Heart left ventricle (tissue), 16 donors: ENCODE measurements around the gene CLEC6A. TPM values are rescaled to one million over a fixed set of nuclear protein-coding genes. Genes with fewer than 3 reads are reported as not detected.

ENCODE experiments used
- ATAC-seq, 4 donors: fragments of 200-7000 bp; cut with Tn5 transposase; one replicate each; pipeline ENCODE4 v1.9.1; 2020 to 2022; ENCODE audit warnings: moderate library complexity in 4 of 4, mild to moderate bottlenecking in 3 of 4, moderate number of reproducible peaks in 1 of 4
- DNase-seq, 5 donors: peaks; one replicate each; pipeline ENCODE4 v3.0.0-alpha.2; 2020
- H3K27ac ChIP-seq, 12 donors: fragments of 200-600 bp; sonication (generic) in 4 of 12; one replicate each; pipeline versions ENCODE4 v1.5.0 to v1.8.0; 2016 to 2022; ENCODE audit warnings: mild to moderate bottlenecking in 2 of 12
- H3K27me3 ChIP-seq, 9 donors: fragments of 200-600 bp; sonication (generic) in 2 of 9; one replicate each; pipeline versions ENCODE4 v1.5.1 to v1.8.0; 2016 to 2022; ENCODE audit warnings: mild to moderate bottlenecking in 3 of 9
- H3K36me3 ChIP-seq, 9 donors: fragments of 200-600 bp; sonication (generic) in 2 of 9; one replicate each; pipeline versions ENCODE4 v1.5.0 to v1.8.0; 2018 to 2022; ENCODE audit warnings: mild to moderate bottlenecking in 2 of 9
- H3K4me1 ChIP-seq, 12 donors: fragments of 200-600 bp; sonication (generic) in 4 of 12; one replicate each; pipeline versions ENCODE4 v1.5.0 to v1.8.0; 2016 to 2022; ENCODE audit warnings: mild to moderate bottlenecking in 3 of 12
- H3K4me3 ChIP-seq, 12 donors: fragments of 200-600 bp; sonication (generic) in 4 of 12; one replicate each; pipeline versions ENCODE4 v1.5.0 to v1.8.0; 2017 to 2022; ENCODE audit warnings: mild to moderate bottlenecking in 9 of 12, moderate library complexity in 4 of 12
- H3K9me3 ChIP-seq, 12 donors: fragments of 200-600 bp; sonication (generic) in 4 of 12; one replicate each; pipeline versions ENCODE4 v1.5.0 to v1.8.0; 2016 to 2022; ENCODE audit warnings: mild to moderate bottlenecking in 1 of 12
- POLR2A ChIP-seq, 2 donors: fragments of 450-650 bp; IDR thresholded peaks; one replicate each; pipeline ENCODE4 v1.6.1; 2017; ENCODE audit warnings: antibody characterized with exemption in 2 of 2, mild to moderate bottlenecking in 2 of 2, moderate library complexity in 2 of 2
- WGBS, 4 donors: extraction: QIAGEN DNeasy Blood & Tissue Kit in 2 of 4; methylation state at CpG; one replicate each; pipeline versions ENCODE4 v1.1.5 to v1.1.7; 2013 to 2018; 5-methylcytosine and 5-hydroxymethylcytosine counted together
- intact Hi-C, 10 donors: fragments of 100-400 bp; cut with DNase I; formaldehyde crosslinking; loops; one replicate each; pipeline versions ENCODE4 v1.11.1 to v1.14.2; 2022
- polyA plus RNA-seq, 2 donors: library from polyadenylated mRNA; stranded (reverse); fragments of 200-250 nt; gene quantifications; one replicate each; pipeline ENCODE4 v1.2.3, GENCODE V29; 2013
- total RNA-seq, 9 donors: library from RNA; depleted of rRNA in 2 of 9; stranded (reverse); fragments of >200 nt in 2 of 9; fragmentation: NEBNext Ultra II Directional in 3 of 9; extraction: Animal tissue kit (Norgen Biotek cat#: 25700) in 3 of 9; gene quantifications; one replicate each; pipeline versions ENCODE4 v1.1.0 to v1.2.4, GENCODE V29; 2016 to 2023
- TF ChIP-seq, protein P1 (sequence below), 12 donors: fragments of 200-600 bp; sonication (generic) in 4 of 12; IDR thresholded peaks; one replicate each; pipeline versions ENCODE4 v1.5.0 to v1.8.0; 2018 to 2022; ENCODE audit warnings: antibody characterized with exemption in 12 of 12, mild to moderate bottlenecking in 5 of 12
- donor health status: ischemic (EF 13 %, LVEDD 7.1; RV severe dilation, severe dysfunction).
- donor health status: healthy with polysubstance abuse.
- donor health status: DM: no; HTN: yes; CAD: no.
- donor health status: DM: no; HTN: no; CAD: no.
- donor health status: ischemic (EF 25% LVEDD 6.9; RV normal size, moderate dysfunction).
- donor health status: ischemic (EF 25% LVEDD 5.7; RV mildly dilated, moderate dysfunction).
- donor health status: healthy.
- donor health status: DM: yes; HTN: yes; CAD: no.
- donor health status: ischemic (EF 35%, LVEDD 5.7; RV mildly dilated, moderate dysfunction).
- donor health status: nonischemic (EF 11% LVEDD 7.7; RV severe dilation, severe dysfunction).
- donor health status: DM: yes; HTN: yes; CAD: no.
- donor health status: PGD.
- donor health status: ischemic (EF 29% LVEDD 5.4; RV normal size, mild dysfunction).
- donor health status: nonischemic (EF 23%, LVEDD 6.1; RV moderate dilation, normal function).

Gene CLEC6A
- total and polyA plus RNA-seq, 11 donors: not detected

DNA sequence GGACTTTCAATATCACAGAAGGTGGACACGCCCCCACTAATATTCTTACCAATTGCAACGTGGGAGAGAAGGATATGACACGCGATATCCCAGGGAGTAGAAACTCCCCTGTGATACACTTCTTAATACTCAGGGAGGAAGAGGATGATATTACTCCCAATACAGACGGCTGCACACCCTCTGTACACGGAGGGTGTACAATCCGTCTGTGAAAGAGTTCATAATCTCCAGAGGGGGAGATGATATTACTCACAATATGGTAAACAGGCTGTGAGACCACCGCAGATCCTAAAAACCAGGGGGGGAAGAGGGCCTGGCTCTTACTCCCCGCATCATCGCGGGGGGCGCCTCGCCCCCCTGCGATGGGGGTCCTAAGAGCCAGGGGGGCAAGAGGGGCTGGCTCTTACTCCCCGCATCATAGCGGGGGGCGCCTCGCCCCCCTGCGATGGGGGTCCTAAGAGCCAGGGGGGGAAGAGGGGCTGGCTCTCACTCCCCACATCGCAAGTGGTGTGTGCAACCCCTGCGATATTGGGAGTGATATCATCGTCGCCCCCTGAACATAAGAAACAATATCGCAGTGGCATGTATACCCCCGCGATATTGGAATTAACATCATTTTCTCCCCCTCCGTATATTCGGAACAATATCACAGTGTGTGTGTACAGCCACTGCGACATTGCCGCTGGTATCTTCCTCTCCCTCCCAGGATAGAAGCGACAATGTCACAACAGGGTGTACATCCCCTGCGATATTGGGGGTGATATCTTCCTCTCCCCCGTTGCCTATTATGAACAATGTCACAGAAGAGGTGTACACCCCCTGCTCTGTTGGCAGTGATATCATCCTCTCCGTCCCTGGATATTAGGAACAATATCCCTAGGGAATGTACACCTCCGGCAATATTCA lies 8.9 kb upstream of the CLEC6A start:
- no peak for TF ChIP-seq POLR2A (IDR thresholded peaks at IDR 0.05)
- TF ChIP-seq, protein P1, sequence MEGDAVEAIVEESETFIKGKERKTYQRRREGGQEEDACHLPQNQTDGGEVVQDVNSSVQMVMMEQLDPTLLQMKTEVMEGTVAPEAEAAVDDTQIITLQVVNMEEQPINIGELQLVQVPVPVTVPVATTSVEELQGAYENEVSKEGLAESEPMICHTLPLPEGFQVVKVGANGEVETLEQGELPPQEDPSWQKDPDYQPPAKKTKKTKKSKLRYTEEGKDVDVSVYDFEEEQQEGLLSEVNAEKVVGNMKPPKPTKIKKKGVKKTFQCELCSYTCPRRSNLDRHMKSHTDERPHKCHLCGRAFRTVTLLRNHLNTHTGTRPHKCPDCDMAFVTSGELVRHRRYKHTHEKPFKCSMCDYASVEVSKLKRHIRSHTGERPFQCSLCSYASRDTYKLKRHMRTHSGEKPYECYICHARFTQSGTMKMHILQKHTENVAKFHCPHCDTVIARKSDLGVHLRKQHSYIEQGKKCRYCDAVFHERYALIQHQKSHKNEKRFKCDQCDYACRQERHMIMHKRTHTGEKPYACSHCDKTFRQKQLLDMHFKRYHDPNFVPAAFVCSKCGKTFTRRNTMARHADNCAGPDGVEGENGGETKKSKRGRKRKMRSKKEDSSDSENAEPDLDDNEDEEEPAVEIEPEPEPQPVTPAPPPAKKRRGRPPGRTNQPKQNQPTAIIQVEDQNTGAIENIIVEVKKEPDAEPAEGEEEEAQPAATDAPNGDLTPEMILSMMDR (IDR thresholded peaks at IDR 0.05): no peak
- peaks cover 0 to under 1% (median 0%) of the 10 kb centered on the region in 12 donors for H3K4me1 ChIP-seq
- ATAC-seq: no peak
- 85 to 91% (median 88%) methylated on average over 26 to 35 of the region's 35 CpGs for WGBS, 4 donors
- intact Hi-C loops: no loop called here
- no peaks in the 10 kb centered on the region for H3K27me3 ChIP-seq
- no peak overlapping the region for H3K4me3 ChIP-seq
- no peak overlapping the region for H3K27ac ChIP-seq
- H3K36me3 ChIP-seq: no peaks in the 10 kb centered on the region
- no peak for DNase-seq
- no peaks in the 10 kb centered on the region for H3K9me3 ChIP-seq

DNA sequence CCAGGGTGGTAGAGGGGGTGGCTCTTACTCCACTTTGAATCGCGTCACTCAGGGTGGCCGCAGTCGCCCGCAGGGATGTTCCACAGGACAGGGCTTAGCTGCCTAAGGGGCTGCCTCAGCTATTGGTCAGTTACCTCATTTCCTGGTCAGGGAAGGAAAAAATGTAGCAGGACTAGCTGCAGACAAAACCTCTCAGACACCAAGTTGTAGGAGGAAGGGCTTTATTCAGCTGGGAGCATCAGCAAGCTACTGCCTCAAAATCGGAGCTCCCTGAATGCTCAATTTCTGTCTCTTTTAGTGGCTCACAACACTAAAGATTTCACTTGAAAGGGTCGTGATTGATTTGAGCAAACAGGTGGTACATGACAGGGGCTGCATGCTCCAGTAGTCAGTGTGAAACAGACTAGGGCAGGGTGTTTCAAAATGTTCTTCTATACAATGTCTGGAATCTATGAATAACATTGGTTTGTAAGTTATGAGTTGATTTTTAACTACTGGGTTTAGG lies 6.4 kb upstream of the CLEC6A start:
- no peak for TF ChIP-seq POLR2A (IDR thresholded peaks at IDR 0.05)
- TF ChIP-seq, protein P1 (IDR thresholded peaks at IDR 0.05): no peak
- Histone ChIP-seq H3K27ac (no peak overlapping the region), H3K36me3 (no peaks in the 10 kb centered on the region), H3K4me1 (peaks cover 0 to 20% (median 0%) of the 10 kb centered on the region in 12 donors), H3K27me3 (no peaks in the 10 kb centered on the region), H3K4me3 (no peak overlapping the region), H3K9me3 (no peaks in the 10 kb centered on the region)
- intact Hi-C loops: no loop called here
- ATAC-seq (no peak), DNase-seq (no peak)
- 63 to 84% (median 68%) methylated on average over 2 to 7 of the region's 7 CpGs for WGBS, 4 donors

DNA sequence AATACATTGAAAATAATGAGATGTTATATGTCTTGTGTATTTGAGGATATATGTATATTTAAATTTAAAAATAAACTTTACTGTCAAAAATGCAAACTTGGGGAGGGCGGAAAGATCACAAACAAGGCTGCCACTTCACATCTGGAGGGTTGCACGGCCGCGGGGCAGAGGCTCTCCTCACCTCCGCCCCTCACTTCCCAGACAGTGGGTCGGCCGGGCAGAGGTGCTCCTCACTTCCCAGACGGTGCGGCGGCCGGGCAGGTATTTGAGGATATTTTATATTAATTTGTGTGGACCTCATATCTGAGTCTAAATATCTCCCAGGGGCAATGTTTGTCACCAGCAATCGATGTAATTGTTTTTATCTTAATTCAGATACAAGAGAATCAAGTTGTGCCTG lies 3.7 kb upstream of the CLEC6A start:
- DNase-seq (peak in 1 of 5 donors; percentile 41), ATAC-seq (no peak)
- no peak overlapping the region for H3K4me3 ChIP-seq
- no peak for TF ChIP-seq POLR2A (IDR thresholded peaks at IDR 0.05)
- TF ChIP-seq, protein P1 (IDR thresholded peaks at IDR 0.05): no peak
- peaks cover 0 to 2% (median 0%) of the 10 kb centered on the region in 12 donors for H3K9me3 ChIP-seq
- 89 to 95% (median 93%) methylated on average over 12 of the region's 12 CpGs for WGBS, 4 donors
- H3K36me3 ChIP-seq: no peaks in the 10 kb centered on the region
- no peak overlapping the region for H3K27ac ChIP-seq
- intact Hi-C loops: no loop called here
- peaks cover 0 to 28% (median 0%) of the 10 kb centered on the region in 12 donors for H3K4me1 ChIP-seq
- H3K27me3 ChIP-seq: no peaks in the 10 kb centered on the region

DNA sequence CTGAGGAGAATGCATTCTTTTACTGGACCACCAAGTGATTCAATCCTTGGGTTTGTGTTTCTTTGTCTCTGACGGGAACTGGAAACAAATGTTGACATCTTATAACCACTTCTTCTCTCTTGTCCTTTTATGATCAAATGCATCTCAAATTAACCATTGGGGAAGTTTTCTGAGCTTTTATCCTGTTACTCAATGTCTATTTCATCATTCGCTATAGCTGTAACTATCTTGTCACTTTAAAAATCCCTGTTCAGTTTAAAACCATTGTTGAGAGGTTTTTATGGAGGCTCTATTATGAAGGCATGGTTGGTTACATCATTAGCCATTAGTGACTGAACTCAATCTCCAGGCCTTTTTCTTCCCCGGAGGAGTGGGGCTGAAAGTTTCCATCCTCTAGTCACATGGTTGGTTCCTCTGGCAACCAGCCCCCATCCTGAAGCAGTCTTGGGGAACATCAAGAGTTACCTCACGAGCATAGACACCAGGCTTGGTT lies 2.7 kb upstream of the CLEC6A start:
- no peak for DNase-seq
- no peaks in the 10 kb centered on the region for H3K36me3 ChIP-seq
- ATAC-seq: peak in 2 of 4 donors; percentile 16
- peaks cover 0 to 2% (median 0%) of the 10 kb centered on the region in 12 donors for H3K9me3 ChIP-seq
- H3K27me3 ChIP-seq: peaks cover 0 to 4% (median 0%) of the 10 kb centered on the region in 9 donors
- H3K27ac ChIP-seq: peak overlapping the region in 1 of 12 donors; percentile 74
- peaks cover 0 to 28% (median 0%) of the 10 kb centered on the region in 12 donors for H3K4me1 ChIP-seq
- no peak for TF ChIP-seq POLR2A (IDR thresholded peaks at IDR 0.05)
- TF ChIP-seq, protein P1 (IDR thresholded peaks at IDR 0.05): no peak
- no peak overlapping the region for H3K4me3 ChIP-seq
- intact Hi-C loops: no loop called here
- 51 to 67% (median 54%) methylated on average over 4 of the region's 4 CpGs for WGBS, 4 donors
